Osteoblast (primary cell): ENCODE data around the gene ANO1. TPM values are rescaled to one million over a fixed set of nuclear protein-coding genes. Genes with fewer than 3 reads are reported as not detected.

ENCODE experiments used
- DNase-seq: peaks from one replicate; pipeline ENCODE4 v3.0.0; 2011; ENCODE audit warnings: low spot score, mixed read lengths; ENCODE audit not compliant: insufficient read length; ENCODE audit errors: missing footprints
- H2AFZ ChIP-seq: 2 replicates; pipeline ENCODE4 v1.6.0; 2011; ENCODE audit warnings: mild to moderate bottlenecking, low read length
- H3K27ac ChIP-seq: 2 replicates; pipeline ENCODE4 v1.5.1; 2011; ENCODE audit warnings: mild to moderate bottlenecking, low read depth, low read length, moderate library complexity
- H3K27me3 ChIP-seq: 2 replicates; pipeline ENCODE4 v1.6.0; 2012; ENCODE audit warnings: mild to moderate bottlenecking, control low read depth, inconsistent platforms, low read length, moderate library complexity; ENCODE audit not compliant: insufficient read depth
- H3K36me3 ChIP-seq: 2 replicates; pipeline ENCODE4 v1.5.1; 2011; ENCODE audit warnings: mild to moderate bottlenecking, low read length, control low read depth, moderate library complexity; ENCODE audit not compliant: insufficient read depth
- H3K4me1 ChIP-seq: 2 replicates; pipeline ENCODE4 v1.5.1; 2011; ENCODE audit warnings: mild to moderate bottlenecking, low read length, control low read depth, moderate library complexity; ENCODE audit not compliant: insufficient read depth
- H3K4me2 ChIP-seq: 2 replicates; pipeline ENCODE4 v1.6.0; 2011; ENCODE audit warnings: mild to moderate bottlenecking, low read length; ENCODE audit not compliant: insufficient read depth
- H3K4me3 ChIP-seq: fragments of 200-600 bp; sonication (generic); 3 replicates; pipeline ENCODE4 v1.5.1; 2012; ENCODE audit warnings: mild to moderate bottlenecking, low read length, inconsistent platforms; ENCODE audit not compliant: insufficient read depth
- H3K79me2 ChIP-seq: 2 replicates; pipeline ENCODE4 v1.6.0; 2012; ENCODE audit warnings: mild to moderate bottlenecking, low read length, control low read depth, inconsistent platforms; ENCODE audit not compliant: insufficient read depth
- H3K9me3 ChIP-seq: 2 replicates; pipeline ENCODE4 v1.5.1; 2011; ENCODE audit warnings: low read depth, low read length, control low read depth
- H4K20me1 ChIP-seq: 2 replicates; pipeline ENCODE4 v1.6.0; 2012; ENCODE audit warnings: mild to moderate bottlenecking, low read length, control low read depth; ENCODE audit not compliant: insufficient read depth
- total RNA-seq: library from RNA; depleted of rRNA; stranded (reverse); fragments of >200 nt; gene quantifications from 2 replicates; pipeline ENCODE4 v1.2.3, GENCODE V29; 2012
- TF ChIP-seq, protein P1 (sequence below): IDR thresholded peaks from 2 replicates; pipeline ENCODE4 v1.5.1; 2011; ENCODE audit warnings: mild to moderate bottlenecking, low read depth, low read length, moderate library complexity; ENCODE audit errors: extremely low read depth

Gene ANO1
- total RNA-seq, 1 donor = not detected

DNA sequence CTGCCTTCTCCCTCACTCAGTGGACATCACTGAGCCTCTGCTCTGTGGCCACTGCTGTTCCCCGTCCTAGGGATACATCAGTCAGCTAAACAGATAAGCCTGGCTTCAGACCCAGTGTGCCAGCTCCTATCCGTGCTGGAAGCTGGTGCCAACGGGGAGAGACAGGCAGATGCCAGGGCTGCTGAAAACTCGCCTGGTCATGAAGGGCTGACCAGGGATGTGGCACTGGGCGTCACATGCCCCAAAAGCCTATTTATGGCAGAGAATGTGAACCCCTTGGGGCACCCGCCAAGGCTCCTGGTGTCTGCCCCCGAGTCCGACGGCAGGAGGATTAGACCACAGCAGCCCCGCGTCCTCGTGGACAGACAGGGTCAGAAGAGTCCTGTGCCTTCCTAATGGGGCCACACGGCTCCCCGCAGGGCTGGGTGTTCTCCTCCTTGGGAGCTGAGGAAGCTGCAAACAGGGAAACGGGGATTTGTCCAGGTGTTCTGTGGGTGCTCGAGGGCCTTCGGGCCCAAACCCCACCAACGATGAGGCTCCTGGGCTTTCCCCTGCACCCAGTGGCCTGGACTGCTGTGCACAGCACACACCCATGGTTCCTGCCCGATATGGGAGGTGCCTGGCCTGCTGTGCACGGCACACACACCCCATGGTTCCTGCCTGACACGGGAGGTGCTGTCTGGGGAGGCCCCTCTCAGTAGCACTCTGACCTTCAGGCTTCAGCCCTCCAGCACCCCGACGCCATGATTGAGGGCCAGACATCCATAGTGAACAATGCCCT is 19.9 kb downstream of the ANO1 start:
- Histone ChIP-seq H4K20me1 (no peaks in the 10 kb centered on the region), H3K27ac (no peak overlapping the region), H3K4me2 (no peak overlapping the region), H3K4me1 (peaks cover 19% of the 10 kb centered on the region), H3K4me3 (no peak overlapping the region), H2AFZ (no peak overlapping the region), H3K9me3 (no peaks in the 10 kb centered on the region), H3K79me2 (no peaks in the 10 kb centered on the region), H3K36me3 (no peaks in the 10 kb centered on the region), H3K27me3 (no peaks in the 10 kb centered on the region)
- TF ChIP-seq, protein P1, sequence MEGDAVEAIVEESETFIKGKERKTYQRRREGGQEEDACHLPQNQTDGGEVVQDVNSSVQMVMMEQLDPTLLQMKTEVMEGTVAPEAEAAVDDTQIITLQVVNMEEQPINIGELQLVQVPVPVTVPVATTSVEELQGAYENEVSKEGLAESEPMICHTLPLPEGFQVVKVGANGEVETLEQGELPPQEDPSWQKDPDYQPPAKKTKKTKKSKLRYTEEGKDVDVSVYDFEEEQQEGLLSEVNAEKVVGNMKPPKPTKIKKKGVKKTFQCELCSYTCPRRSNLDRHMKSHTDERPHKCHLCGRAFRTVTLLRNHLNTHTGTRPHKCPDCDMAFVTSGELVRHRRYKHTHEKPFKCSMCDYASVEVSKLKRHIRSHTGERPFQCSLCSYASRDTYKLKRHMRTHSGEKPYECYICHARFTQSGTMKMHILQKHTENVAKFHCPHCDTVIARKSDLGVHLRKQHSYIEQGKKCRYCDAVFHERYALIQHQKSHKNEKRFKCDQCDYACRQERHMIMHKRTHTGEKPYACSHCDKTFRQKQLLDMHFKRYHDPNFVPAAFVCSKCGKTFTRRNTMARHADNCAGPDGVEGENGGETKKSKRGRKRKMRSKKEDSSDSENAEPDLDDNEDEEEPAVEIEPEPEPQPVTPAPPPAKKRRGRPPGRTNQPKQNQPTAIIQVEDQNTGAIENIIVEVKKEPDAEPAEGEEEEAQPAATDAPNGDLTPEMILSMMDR = no peak
- no peak for DNase-seq

GRCh38 chr11:70098936-70099335 is 20.8 kb downstream of the ANO1 start:
- Histone ChIP-seq H4K20me1 (no peaks in the 10 kb centered on the region), H3K4me1 (peaks cover 19% of the 10 kb centered on the region), H3K9me3 (no peaks in the 10 kb centered on the region), H3K4me2 (no peak overlapping the region), H3K36me3 (no peaks in the 10 kb centered on the region), H3K4me3 (no peak overlapping the region), H2AFZ (no peak overlapping the region), H3K79me2 (no peaks in the 10 kb centered on the region), H3K27ac (no peak overlapping the region), H3K27me3 (no peaks in the 10 kb centered on the region)
- TF ChIP-seq, protein P1 = no peak
- no peak for DNase-seq

DNA sequence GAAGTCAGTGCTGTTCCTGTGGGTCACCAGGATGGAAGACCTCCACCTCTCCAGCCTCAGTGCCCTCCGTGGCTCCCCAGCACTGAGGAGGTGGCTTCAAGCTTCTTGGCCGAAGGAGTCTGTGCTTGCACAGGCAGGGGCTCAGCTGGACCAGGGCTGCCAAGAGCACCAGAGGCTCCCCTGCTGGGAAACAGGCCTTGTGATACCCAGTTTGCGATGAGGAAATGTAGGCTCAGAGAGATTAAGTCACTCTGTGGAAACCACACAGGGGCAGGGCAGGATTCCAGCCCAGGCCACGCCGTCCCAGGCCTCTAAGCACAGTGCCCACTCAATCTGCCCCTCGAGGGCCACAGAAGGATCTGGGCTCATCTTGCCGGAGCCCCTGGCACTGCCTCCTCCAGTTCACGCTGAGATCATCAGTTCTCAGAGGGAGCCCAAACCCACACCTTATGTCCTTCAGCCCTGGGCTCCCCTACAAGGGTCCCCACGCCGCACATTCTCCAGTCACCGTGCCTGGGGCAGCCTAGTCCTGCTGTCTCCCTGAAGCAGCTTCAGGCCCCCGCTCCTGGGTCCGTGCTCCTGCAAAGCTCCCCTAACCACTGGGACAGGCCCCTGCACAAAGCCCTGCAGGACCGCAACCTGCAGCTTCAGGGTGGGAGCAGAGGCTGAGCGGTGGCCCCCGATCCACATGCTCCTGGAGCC is 21.6 kb downstream of the ANO1 start:
- no peak overlapping the region for H3K4me2 ChIP-seq
- H3K9me3 ChIP-seq = no peaks in the 10 kb centered on the region
- no peak overlapping the region for H3K4me3 ChIP-seq
- TF ChIP-seq, protein P1 = no peak
- no peaks in the 10 kb centered on the region for H4K20me1 ChIP-seq
- peaks cover 19% of the 10 kb centered on the region for H3K4me1 ChIP-seq
- peak overlapping the region; percentile 31 for H2AFZ ChIP-seq
- no peaks in the 10 kb centered on the region for H3K79me2 ChIP-seq
- H3K36me3 ChIP-seq = no peaks in the 10 kb centered on the region
- DNase-seq = peak; percentile 94
- no peaks in the 10 kb centered on the region for H3K27me3 ChIP-seq
- no peak overlapping the region for H3K27ac ChIP-seq

DNA sequence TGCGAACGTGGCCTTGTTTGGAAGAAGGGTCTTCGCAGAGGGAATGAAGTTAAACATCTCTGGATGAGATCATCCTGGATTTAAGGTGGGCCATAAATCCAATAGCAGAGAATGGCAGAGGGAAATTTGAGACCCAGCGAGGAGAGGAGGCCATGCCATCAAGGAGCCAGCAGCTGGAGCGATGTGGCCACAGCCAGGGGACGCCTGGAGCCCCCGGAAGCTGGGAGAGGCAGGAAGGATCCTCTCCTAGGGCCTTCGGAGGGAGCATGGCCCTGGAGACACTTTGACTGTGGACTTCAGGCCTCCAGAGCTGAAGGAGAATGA is 22.1 kb downstream of the ANO1 start:
- TF ChIP-seq, protein P1 = no peak
- H3K9me3 ChIP-seq = no peaks in the 10 kb centered on the region
- peaks cover 19% of the 10 kb centered on the region for H3K4me1 ChIP-seq
- no peaks in the 10 kb centered on the region for H3K27me3 ChIP-seq
- H3K4me3 ChIP-seq = no peak overlapping the region
- no peak overlapping the region for H3K4me2 ChIP-seq
- no peaks in the 10 kb centered on the region for H3K36me3 ChIP-seq
- H3K27ac ChIP-seq = no peak overlapping the region
- no peaks in the 10 kb centered on the region for H3K79me2 ChIP-seq
- no peak overlapping the region for H2AFZ ChIP-seq
- DNase-seq = no peak
- no peaks in the 10 kb centered on the region for H4K20me1 ChIP-seq
